Cardiac fibroblast (primary cell): ENCODE results near the gene PREX1.

Source experiments
- DNase-seq, 2 donors: peaks; one replicate each; pipeline versions ENCODE4 v3.0.0 to v3.0.0-alpha.2; 2010; ENCODE audit warnings: low read depth in 2 of 2
- H3K4me3 ChIP-seq, 2 donors: replicated peaks in 1 of 2; 1 replicate in 1 of 2; 2 replicates in 1 of 2; pipeline ENCODE4 v1.5.1; 2011; ENCODE audit warnings: low read depth in 2 of 2, low read length in 2 of 2, mild to moderate bottlenecking in 2 of 2, moderate library complexity in 1 of 2
- TF ChIP-seq, protein P1 (sequence below): IDR thresholded peaks from one replicate; pipeline ENCODE4 v1.5.1; 2011; ENCODE audit warnings: low read depth, mild to moderate bottlenecking, low read length, inconsistent platforms

PREX1 gene

DNA sequence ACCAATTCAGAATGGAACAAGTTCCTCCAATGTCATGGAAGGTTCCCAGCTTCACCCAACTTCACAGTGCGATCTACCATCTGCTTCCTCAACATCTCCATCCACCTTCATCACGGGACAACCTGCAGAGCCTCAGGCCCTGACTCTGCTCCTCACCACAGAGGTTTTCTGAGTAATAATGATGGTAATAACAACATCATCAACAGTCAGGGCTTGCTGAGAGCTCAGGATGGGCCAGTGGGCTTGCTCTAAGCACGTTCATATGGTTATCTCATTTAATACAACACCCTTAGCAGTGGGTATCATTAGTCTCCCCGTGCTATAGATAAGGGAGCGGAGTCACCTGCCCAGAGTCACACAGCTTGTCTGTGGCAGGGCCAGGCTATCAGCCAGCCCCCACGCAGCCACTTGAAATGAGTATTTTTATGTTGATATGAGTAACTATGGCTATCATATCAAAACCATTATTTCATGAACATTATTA, 38.6 kb downstream of the PREX1 start:
- DNase-seq = no peak
- H3K4me3 ChIP-seq = no peak overlapping the region
- TF ChIP-seq, protein P1, sequence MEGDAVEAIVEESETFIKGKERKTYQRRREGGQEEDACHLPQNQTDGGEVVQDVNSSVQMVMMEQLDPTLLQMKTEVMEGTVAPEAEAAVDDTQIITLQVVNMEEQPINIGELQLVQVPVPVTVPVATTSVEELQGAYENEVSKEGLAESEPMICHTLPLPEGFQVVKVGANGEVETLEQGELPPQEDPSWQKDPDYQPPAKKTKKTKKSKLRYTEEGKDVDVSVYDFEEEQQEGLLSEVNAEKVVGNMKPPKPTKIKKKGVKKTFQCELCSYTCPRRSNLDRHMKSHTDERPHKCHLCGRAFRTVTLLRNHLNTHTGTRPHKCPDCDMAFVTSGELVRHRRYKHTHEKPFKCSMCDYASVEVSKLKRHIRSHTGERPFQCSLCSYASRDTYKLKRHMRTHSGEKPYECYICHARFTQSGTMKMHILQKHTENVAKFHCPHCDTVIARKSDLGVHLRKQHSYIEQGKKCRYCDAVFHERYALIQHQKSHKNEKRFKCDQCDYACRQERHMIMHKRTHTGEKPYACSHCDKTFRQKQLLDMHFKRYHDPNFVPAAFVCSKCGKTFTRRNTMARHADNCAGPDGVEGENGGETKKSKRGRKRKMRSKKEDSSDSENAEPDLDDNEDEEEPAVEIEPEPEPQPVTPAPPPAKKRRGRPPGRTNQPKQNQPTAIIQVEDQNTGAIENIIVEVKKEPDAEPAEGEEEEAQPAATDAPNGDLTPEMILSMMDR = no peak

DNA sequence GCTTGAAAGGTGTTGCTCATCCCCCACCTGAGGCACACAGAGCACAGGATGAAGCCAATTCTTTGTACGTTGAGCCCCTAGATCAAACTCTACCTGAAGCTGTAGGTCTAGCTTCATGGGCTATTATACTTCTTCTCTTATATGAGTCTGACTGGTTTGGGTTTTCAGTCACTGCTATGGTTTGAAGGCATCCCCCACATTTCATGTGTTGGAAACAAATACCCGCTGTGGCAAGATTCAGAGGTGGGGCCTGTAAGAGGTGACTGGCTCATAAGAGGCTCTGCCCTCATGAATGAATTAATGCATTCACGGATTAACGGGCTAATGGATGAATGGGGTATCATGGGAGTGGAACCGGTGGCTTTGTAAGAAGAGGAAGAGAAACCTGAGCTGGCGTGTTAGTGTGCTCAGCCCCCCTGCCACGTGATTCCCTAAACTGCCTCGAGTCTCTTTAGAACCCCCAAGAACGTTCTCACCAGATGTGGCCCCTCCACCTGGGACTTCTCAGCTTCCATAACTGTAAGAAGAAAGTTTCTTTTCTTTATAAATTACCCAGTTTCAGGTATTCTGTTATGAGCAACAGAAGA, 39.2 kb downstream of the PREX1 start:
- TF ChIP-seq, protein P1 = no peak
- no peak overlapping the region for H3K4me3 ChIP-seq
- no peak for DNase-seq

DNA sequence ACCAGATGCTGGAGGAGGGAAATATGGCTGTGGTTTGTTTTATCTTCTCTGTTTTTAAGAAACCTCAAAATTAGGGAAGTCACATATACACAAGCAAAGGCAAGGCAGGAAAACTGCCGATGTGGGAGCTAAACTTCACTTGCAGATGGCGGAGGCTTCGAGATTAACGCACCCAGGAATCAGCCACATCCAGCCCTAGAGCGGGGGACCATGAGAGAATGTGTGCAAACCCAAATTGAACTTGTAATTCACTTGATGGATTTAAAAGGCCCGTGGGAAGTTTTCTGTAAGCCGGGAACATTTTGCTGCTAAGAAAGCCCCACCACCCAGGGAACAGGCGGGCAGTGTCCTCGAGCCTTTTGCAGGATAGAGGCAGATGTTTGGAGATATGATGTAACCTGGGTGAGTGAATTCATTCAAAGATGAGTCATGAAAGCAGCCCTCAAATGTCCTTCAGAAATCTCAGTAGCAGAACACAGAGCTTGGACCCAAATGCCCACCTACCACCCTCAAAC, 39.9 kb downstream of the PREX1 start:
- peak; percentile 28 to 74 for DNase-seq
- no peak overlapping the region for H3K4me3 ChIP-seq
- TF ChIP-seq, protein P1 = no peak

DNA sequence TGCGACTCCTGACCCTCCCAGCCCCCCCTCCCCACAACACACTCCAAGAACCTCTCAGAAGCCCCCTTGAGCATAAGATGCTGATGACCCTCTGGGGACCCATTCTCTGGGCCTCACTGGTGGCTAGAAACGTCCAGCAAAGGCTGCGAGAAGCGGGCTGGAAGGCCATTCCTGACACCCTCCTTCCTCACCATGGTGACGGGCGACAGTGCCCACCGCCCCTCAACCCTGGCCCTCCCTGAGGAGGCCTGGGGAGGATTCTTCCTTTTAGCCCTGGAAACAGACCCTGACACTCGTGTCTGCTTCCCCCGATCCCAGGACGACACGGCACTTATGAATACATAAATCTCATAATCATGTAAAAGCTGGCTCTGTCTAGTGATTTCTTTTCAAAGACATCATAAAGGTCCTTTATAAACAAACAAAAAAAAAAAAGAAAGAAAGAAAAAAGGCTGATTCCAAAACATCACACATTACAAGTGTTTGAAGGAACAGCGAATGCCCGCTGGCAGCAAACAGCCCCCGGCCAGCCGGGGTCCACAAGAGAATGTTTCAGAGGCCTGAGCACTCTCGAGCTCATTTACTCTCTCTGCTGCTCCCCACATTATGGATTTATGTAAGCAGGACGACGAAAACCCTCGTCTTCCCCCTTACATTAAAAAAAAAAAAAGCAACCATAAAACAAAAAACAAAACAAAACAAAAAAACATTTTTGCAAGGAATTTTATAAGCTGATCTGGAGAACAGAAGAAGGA, 40.7 kb downstream of the PREX1 start:
- TF ChIP-seq, protein P1 = no peak
- H3K4me3 ChIP-seq = no peak overlapping the region
- no peak for DNase-seq

DNA sequence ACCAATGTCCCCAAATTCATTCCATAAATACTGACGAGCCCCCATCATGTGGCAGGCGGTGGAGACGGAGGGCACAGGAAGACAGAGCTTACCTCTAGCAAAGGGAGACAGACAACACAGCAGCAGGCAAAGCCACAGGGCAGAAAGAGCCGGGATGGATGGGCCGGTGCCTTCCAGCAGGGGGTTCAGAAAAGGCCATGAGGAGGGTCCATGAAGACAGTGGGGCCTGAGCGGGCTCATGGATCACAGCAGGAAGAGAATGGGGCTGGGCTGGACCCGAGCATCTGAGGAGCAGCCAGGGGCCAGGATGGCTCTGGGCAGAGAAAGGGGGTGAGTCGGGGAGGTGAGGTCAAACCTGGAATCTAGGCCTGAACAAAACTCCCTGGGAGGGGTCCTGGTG, 42.0 kb downstream of the PREX1 start:
- H3K4me3 ChIP-seq = no peak overlapping the region
- TF ChIP-seq, protein P1 = no peak
- DNase-seq = no peak

DNA sequence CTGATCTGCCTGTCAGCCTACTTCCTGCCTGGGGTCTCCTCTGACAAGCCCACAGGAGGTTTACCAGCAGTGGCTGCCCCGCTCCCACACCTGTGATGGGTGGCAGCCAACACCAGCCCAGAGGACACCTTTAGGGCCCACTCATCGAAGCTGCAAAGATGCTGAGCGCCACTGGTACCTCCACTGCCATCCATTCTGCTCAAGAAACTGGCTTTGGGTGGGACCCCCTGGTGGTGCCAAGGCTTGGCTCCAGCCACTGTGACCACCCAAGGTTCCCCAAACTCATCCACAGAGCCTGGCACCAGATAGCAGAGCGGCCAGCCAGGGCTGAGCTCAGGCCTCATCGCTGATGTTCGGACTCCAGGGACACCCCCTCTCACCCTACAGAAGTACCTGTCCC, 42.5 kb downstream of the PREX1 start:
- no peak for DNase-seq
- H3K4me3 ChIP-seq = no peak overlapping the region
- TF ChIP-seq, protein P1 = no peak
